Measurements from ENCODE around the gene DOLPP1. TPM values are rescaled to one million over a fixed set of nuclear protein-coding genes. Genes with fewer than 3 reads are reported as not detected.

The DOLPP1 gene
- total RNA-seq, 1 experiment from 2014 or later = 27.3 TPM

DNA sequence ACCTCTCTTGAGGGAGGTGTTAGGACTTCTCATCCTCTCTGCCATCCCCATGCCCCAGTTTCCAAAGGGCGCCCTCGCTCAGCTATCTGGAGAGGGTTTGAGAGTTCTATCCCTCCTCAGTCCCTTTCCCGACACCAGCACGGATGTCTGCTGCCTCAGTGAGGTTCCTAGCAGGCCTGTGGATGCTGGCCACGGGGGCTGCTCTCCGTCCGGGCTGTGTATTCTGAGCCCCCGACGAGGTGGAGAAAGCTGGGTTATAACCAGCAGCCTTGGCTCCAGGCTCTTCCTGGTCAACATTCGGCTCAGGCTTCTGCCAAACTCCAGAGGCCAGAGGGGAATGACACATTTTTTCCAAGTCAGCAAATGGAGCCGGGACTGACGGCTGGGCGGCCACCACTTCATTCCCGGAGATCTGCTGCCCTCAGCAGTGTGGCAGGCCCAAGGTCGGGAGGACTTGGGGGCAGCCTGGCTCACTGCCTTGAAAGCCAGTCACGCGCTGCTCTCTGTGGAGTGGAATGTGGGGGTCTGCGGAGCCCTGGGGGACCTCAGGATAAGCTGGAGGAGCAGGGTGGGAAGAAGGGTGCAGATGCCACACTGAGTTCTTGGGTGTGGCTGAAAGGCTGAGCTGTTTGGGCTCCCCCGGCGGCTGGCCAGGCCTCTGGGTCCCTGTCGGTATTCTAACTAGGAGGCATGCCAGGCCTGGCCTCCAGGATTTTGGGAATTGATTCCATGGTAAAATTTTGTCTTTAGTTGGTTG lies 57.7 kb downstream of the DOLPP1 start:
- H3K27ac ChIP-seq (ENCODE audit: low read length) = peak overlapping the region; percentile 100
- peak overlapping the region; percentile 99; the same call in 1 of the 2 replicates for H3K9ac ChIP-seq (ENCODE audit: low read length)

DNA sequence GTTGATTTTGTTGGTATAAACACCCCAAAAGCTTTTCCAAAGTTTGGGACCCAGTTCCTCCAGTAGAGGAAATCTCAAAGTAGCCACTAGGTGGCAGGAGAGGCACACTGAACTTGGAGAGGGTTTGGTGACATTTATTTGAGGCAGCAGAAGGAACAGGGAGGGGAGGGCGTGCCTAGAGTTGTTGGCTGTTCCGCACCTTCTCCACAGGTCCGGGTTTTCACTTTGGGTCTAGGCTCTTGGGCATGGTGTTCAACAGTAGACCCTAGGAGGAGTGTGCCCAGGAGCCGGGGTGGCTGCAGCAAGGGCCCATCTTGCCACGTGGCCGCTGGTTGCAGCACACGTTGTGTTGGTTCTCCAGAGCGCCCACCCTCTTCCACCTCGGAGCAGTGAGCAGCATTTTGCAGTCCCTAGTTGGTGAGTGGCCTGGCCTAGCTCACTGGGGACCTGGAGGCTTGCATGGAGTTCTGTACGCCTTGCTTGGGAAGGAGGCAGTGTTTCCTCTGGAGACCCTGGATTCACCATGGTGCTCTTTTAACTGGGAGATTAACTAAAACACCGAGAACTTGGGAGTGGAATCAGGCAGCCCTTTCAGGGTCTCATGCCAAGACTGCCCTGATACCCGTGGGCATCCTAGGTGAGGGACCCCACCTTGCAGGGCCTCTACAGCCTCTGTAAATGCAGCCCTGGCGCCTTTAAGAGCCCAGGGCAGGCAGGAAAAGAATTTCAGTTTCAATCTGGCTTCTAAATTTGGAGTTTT lies 58.5 kb downstream of the DOLPP1 start:
- H4K20me1 ChIP-seq (ENCODE audit: low read length) = no peaks in the 10 kb centered on the region
- peak overlapping the region; percentile 100 for H3K27ac ChIP-seq (ENCODE audit: low read length)
- no peaks in the 10 kb centered on the region for H3K9me2 ChIP-seq (replicated peaks; ENCODE audit: low read length)
- H3K4me2 ChIP-seq (ENCODE audit: low read length) = peak overlapping the region; percentile 91
- BruUV-seq (replicated peaks) = TSS peak; percentile 80
- peaks cover 14% of the 10 kb centered on the region for H3K79me2 ChIP-seq (ENCODE audit: low read length)
- peak overlapping the region; percentile 59 for H3K4me3 ChIP-seq (ENCODE audit: low read length)
- ATAC-seq (peak; percentile 60), DNase-seq (peak; percentile 88)
- peaks cover 5% of the 10 kb centered on the region for H3F3A ChIP-seq (ENCODE audit: low read length, unreplicated experiment)
- CTCF ChIA-PET = interaction anchor here (0.5 to 1.5 kb wide), 9 partner anchors 8 to 468 kb away, joined by 3 to 9 read pairs (median 3); no protein-coding TSS in a partner anchor
- TF ChIP-seq, protein P1, sequence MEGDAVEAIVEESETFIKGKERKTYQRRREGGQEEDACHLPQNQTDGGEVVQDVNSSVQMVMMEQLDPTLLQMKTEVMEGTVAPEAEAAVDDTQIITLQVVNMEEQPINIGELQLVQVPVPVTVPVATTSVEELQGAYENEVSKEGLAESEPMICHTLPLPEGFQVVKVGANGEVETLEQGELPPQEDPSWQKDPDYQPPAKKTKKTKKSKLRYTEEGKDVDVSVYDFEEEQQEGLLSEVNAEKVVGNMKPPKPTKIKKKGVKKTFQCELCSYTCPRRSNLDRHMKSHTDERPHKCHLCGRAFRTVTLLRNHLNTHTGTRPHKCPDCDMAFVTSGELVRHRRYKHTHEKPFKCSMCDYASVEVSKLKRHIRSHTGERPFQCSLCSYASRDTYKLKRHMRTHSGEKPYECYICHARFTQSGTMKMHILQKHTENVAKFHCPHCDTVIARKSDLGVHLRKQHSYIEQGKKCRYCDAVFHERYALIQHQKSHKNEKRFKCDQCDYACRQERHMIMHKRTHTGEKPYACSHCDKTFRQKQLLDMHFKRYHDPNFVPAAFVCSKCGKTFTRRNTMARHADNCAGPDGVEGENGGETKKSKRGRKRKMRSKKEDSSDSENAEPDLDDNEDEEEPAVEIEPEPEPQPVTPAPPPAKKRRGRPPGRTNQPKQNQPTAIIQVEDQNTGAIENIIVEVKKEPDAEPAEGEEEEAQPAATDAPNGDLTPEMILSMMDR (conservative IDR thresholded peaks at IDR 0.05; ENCODE audit: low read depth, low read length) = peak; percentile 87
- TF ChIP-seq EZH2phosphoT487 (IDR thresholded peaks at IDR 0.05; ENCODE audit: borderline replicate concordance, low read length) = no peak
- no peaks in the 10 kb centered on the region for H3K9me3 ChIP-seq (ENCODE audit: low read length)
- no peaks in the 10 kb centered on the region for H3K27me3 ChIP-seq (ENCODE audit: low read length)
- H2AFZ ChIP-seq (ENCODE audit: low read length) = peak overlapping the region; percentile 56; the same call in 1 of the 2 replicates
- H3K4me1 ChIP-seq (ENCODE audit: insufficient read depth, low read length) = peaks cover 30% of the 10 kb centered on the region
- POLR2A ChIA-PET (ENCODE audit: unreplicated experiment) = interaction anchor here (0.5 to 1.0 kb wide), 5 partner anchors 28 to 344 kb away, joined by 3 to 9 read pairs (median 5); partner anchors contain the start of gene ENDOG
- peaks cover 12% of the 10 kb centered on the region; the same call in 1 of the 2 replicates for H3K36me3 ChIP-seq (ENCODE audit: low read depth, low read length)
- intact Hi-C loops (cut with micrococcal nuclease) = loop anchor here (2.0 to 5.0 kb wide), 2 partner anchors 35 to 473 kb away; no protein-coding TSS in a partner anchor
- H3K9ac ChIP-seq (ENCODE audit: low read length) = peak overlapping the region; percentile 99

More for the DNA sequence above, 57.7 kb downstream of the DOLPP1 start:
- intact Hi-C loops (cut with micrococcal nuclease) = loop anchor here (2.0 to 5.0 kb wide), 2 partner anchors 36 to 474 kb away; no protein-coding TSS in a partner anchor
- Histone ChIP-seq H3K4me1 (ENCODE audit: insufficient read depth, low read length) (peaks cover 30% of the 10 kb centered on the region), H2AFZ (ENCODE audit: low read length) (no peak overlapping the region), H3K27me3 (ENCODE audit: low read length) (no peaks in the 10 kb centered on the region), H3K9me3 (ENCODE audit: low read length) (no peaks in the 10 kb centered on the region), H3K4me2 (ENCODE audit: low read length) (no peak overlapping the region; the same call in 1 of the 2 replicates), H4K20me1 (ENCODE audit: low read length) (no peaks in the 10 kb centered on the region), H3K4me3 (ENCODE audit: low read length) (no peak overlapping the region), H3K36me3 (ENCODE audit: low read depth, low read length) (peaks cover 10% of the 10 kb centered on the region; the same call in 1 of the 2 replicates), H3K9me2 (replicated peaks; ENCODE audit: low read length) (no peaks in the 10 kb centered on the region), H3K79me2 (ENCODE audit: low read length) (peaks cover 14% of the 10 kb centered on the region), H3F3A (ENCODE audit: low read length, unreplicated experiment) (peaks cover 5% of the 10 kb centered on the region)
- TF ChIP-seq EZH2 (IDR thresholded peaks at IDR 0.05; ENCODE audit: low read length, unreplicated experiment) (no peak), EZH2phosphoT487 (IDR thresholded peaks at IDR 0.05; ENCODE audit: borderline replicate concordance, low read length) (no peak)
- TF ChIP-seq, protein P1 (conservative IDR thresholded peaks at IDR 0.05; ENCODE audit: low read depth, low read length) = no peak
- BruUV-seq (replicated peaks) = no TSS peak
- peak; percentile 12 for DNase-seq
- POLR2A ChIA-PET (ENCODE audit: unreplicated experiment) = interaction anchor here (0.6 kb wide), 1 partner anchor 28 kb away, joined by 5 read pairs; no protein-coding TSS in a partner anchor
- ATAC-seq = peak; percentile 9
- CTCF ChIA-PET = interaction anchor here (0.5 to 0.7 kb wide), 3 partner anchors 30 to 345 kb away, joined by 3 read pairs; no protein-coding TSS in a partner anchor

Data from PC-3 (cell line).